IMR-90 (cell line): ENCODE measurements around the gene XPO6. TPM values are rescaled to one million over a fixed set of nuclear protein-coding genes. Genes with fewer than 3 reads are reported as not detected.

Experiments used
- ATAC-seq: fragments of 200-7000 bp; cut with Tn5 transposase; 2 replicates; pipeline ENCODE4 v1.9.1; 2020; ENCODE audit warnings: low read depth, mild to moderate bottlenecking, moderate library complexity
- BruUV-seq: library from RNA; stranded (reverse); fragments of 400-500 nt; replicated peaks from 2 replicates; lab custom pipeline; 2021; lab: Mats Ljungman, UMichigan
- CTCF ChIA-PET: fragments of 300-600 bp; formaldehyde crosslinking; extraction: SDS; loops from one replicate; lab custom pipeline; 2021; ENCODE audit warnings: antibody characterized with exemption; lab: Yijun Ruan, JAX
- POLR2A ChIA-PET: fragments of 300-600 bp; sonication (Branson Sonifier 250); formaldehyde crosslinking; loops from one replicate; lab custom pipeline; 2022; ENCODE audit warnings: antibody characterized with exemption; ENCODE audit not compliant: unreplicated experiment; lab: Charles Lee
- DNase-seq: peaks from one replicate; pipeline ENCODE4 v3.0.0; 2013
- H2AFZ ChIP-seq: replicated peaks from 2 replicates; pipeline ENCODE3; 2013; ENCODE audit warnings: low read length, mild to moderate bottlenecking; ENCODE audit not compliant: poor library complexity
- H2AK5ac ChIP-seq: 2 replicates; pipeline ENCODE4 v1.6.1; 2013; ENCODE audit warnings: low read depth, low read length, inconsistent platforms
- H2AK9ac ChIP-seq: replicated peaks from 2 replicates; pipeline ENCODE3; 2013; ENCODE audit warnings: mild to moderate bottlenecking, low read depth, low read length, moderate library complexity; ENCODE audit not compliant: poor library complexity
- H2BK120ac ChIP-seq: 2 replicates; pipeline ENCODE4 v1.6.1; 2013; ENCODE audit warnings: low read depth, low read length, inconsistent platforms
- H2BK15ac ChIP-seq: 3 replicates; pipeline ENCODE4 v1.6.1; 2013; ENCODE audit warnings: low read depth, low read length, inconsistent platforms
- H2BK20ac ChIP-seq: 2 replicates; pipeline ENCODE4 v1.6.1; 2013; ENCODE audit warnings: low read depth, mild to moderate bottlenecking, inconsistent platforms, low read length, moderate library complexity
- H2BK5ac ChIP-seq: 2 replicates; pipeline ENCODE4 v1.6.1; 2013; ENCODE audit warnings: mild to moderate bottlenecking, low read depth, low read length, inconsistent platforms; ENCODE audit not compliant: poor library complexity, severe bottlenecking
- H3K14ac ChIP-seq: replicated peaks from 2 replicates; pipeline ENCODE4 v1.6.1; 2013; ENCODE audit warnings: low read depth, low read length, inconsistent platforms
- H3K18ac ChIP-seq: 2 replicates; pipeline ENCODE4 v1.6.1; 2013; ENCODE audit warnings: low read depth, low read length, control low read depth
- H3K23ac ChIP-seq: 2 replicates; pipeline ENCODE4 v1.6.1; 2013; ENCODE audit warnings: low read depth, low read length, inconsistent platforms
- H3K27ac ChIP-seq: 2 replicates; pipeline ENCODE4 v1.5.1; 2013; ENCODE audit warnings: mild to moderate bottlenecking, control low read depth, low read length; ENCODE audit not compliant: insufficient read depth
- H3K27me3 ChIP-seq: 2 replicates; pipeline ENCODE4 v1.6.1; 2013; ENCODE audit warnings: low read length; ENCODE audit not compliant: control insufficient read depth, insufficient read depth
- H3K36me3 ChIP-seq: 2 replicates; pipeline ENCODE4 v1.6.1; 2013; ENCODE audit warnings: low read length, mixed read lengths; ENCODE audit not compliant: control insufficient read depth, insufficient read depth
- H3K4ac ChIP-seq: 2 replicates; pipeline ENCODE4 v1.6.1; 2013; ENCODE audit warnings: low read depth, low read length, inconsistent platforms
- H3K4me1 ChIP-seq: 2 replicates; pipeline ENCODE4 v1.6.1; 2013; ENCODE audit warnings: low read length, mixed read lengths; ENCODE audit not compliant: control insufficient read depth, insufficient read depth
- H3K4me2 ChIP-seq: 2 replicates; pipeline ENCODE4 v1.6.1; 2013; ENCODE audit warnings: low read depth, mild to moderate bottlenecking, control low read depth, low read length, moderate library complexity
- H3K4me3 ChIP-seq: 2 replicates; pipeline ENCODE4 v1.5.1; 2013; ENCODE audit warnings: low read depth, mild to moderate bottlenecking, control low read depth, low read length, moderate library complexity; ENCODE audit not compliant: insufficient read depth
- H3K56ac ChIP-seq: 2 replicates; pipeline ENCODE4 v1.6.1; 2013; ENCODE audit warnings: low read length, inconsistent platforms; ENCODE audit not compliant: insufficient read depth; ENCODE audit errors: extremely low read depth
- H3K79me1 ChIP-seq, 2 experiments: 2 replicates each; pipeline ENCODE4 v1.6.1; 2013; ENCODE audit warnings: low read length in 2 of 2, inconsistent platforms in 1 of 2, low read depth in 1 of 2
- H3K9ac ChIP-seq: 2 replicates; pipeline ENCODE4 v1.6.1; 2013; ENCODE audit warnings: low read depth, low read length, control low read depth
- H3K9me1 ChIP-seq: 2 replicates; pipeline ENCODE4 v1.6.1; 2013; ENCODE audit warnings: low read length, inconsistent platforms; ENCODE audit not compliant: insufficient read depth
- H3K9me3 ChIP-seq: 2 replicates; pipeline ENCODE4 v1.6.1; 2013; ENCODE audit warnings: low read length; ENCODE audit not compliant: control insufficient read depth, insufficient read depth
- H4K20me1 ChIP-seq: 2 replicates; pipeline ENCODE4 v1.6.1; 2013; ENCODE audit warnings: low read length, inconsistent platforms; ENCODE audit not compliant: insufficient read depth
- H4K5ac ChIP-seq: 2 replicates; pipeline ENCODE4 v1.6.1; 2013; ENCODE audit warnings: mild to moderate bottlenecking, low read depth, low read length, control low read depth
- H4K8ac ChIP-seq, 2 experiments: 2 replicates each; pipeline ENCODE4 v1.6.1; 2013; ENCODE audit warnings: low read depth in 2 of 2, low read length in 2 of 2, control low read depth in 1 of 2, inconsistent platforms in 1 of 2
- H4K91ac ChIP-seq: 2 replicates; pipeline ENCODE4 v1.6.1; 2013; ENCODE audit warnings: low read depth, low read length, inconsistent platforms; ENCODE audit not compliant: insufficient read depth
- CEBPB ChIP-seq: IDR thresholded peaks from 2 replicates; pipeline ENCODE4 v1.6.1; 2012; ENCODE audit warnings: low read depth, low read length, improper control_type of control experiment
- FOS ChIP-seq: fragments of 150-350 bp; IDR thresholded peaks from 2 replicates; pipeline ENCODE4 v1.6.1; 2016; ENCODE audit warnings: low read depth, low read length
- NFE2L2 ChIP-seq: fragments of 150-350 bp; IDR thresholded peaks from 2 replicates; pipeline ENCODE4 v1.6.1; 2016; ENCODE audit warnings: low read depth, mild to moderate bottlenecking, low read length
- RAD21 ChIP-seq: IDR thresholded peaks from 2 replicates; pipeline ENCODE4 v1.6.1; 2012; ENCODE audit warnings: low read length, improper control_type of control experiment
- SMC3 ChIP-seq: fragments of 150-350 bp; IDR thresholded peaks from 2 replicates; pipeline ENCODE4 v1.6.1; 2016; ENCODE audit warnings: low read depth, mild to moderate bottlenecking, antibody characterized with exemption, low read length, moderate library complexity
- WGBS, 2 experiments: methylation state at CpG; one replicate each; pipeline versions ENCODE4 v1.1.5 to v1.1.7; 2013; ENCODE audit warnings: missing lambda C conversion rate in 2 of 2; ENCODE audit not compliant: insufficient read length in 1 of 2; ENCODE audit errors: extremely low coverage in 2 of 2; 5-methylcytosine and 5-hydroxymethylcytosine counted together
- dilution Hi-C: fragments of 300-500 bp; cut with HindIII; formaldehyde crosslinking; loops from one replicate; pipeline ENCODE4 v1.14.3; 2018; ENCODE audit warnings: low sequenced_read_pairs; ENCODE audit not compliant: unreplicated experiment
- in situ Hi-C: fragments of 300-500 bp; cut with MboI; formaldehyde crosslinking; loops from 3 replicates; pipeline ENCODE4 v1.14.3; 2019; ENCODE audit warnings: low sequenced_read_pairs, inconsistent platforms, mixed read lengths
- intact Hi-C: fragments of 100-400 bp; cut with micrococcal nuclease; formaldehyde crosslinking; loops from 2 replicates; pipeline ENCODE4 v1.10.0; 2022
- polyA plus RNA-seq, 3 experiments: library from polyadenylated mRNA; depleted of rRNA; stranded (reverse); fragments of >200 nt; gene quantifications; 2 replicates each; pipeline ENCODE4 v1.2.3, GENCODE V29; 2012; ENCODE audit warnings: low replicate concordance in 1 of 3
- total RNA-seq: library from RNA; depleted of rRNA; stranded (reverse); fragments of >200 nt; gene quantifications from 2 replicates; pipeline ENCODE4 v1.2.3, GENCODE V29; 2012

XPO6 gene
- total and polyA plus RNA-seq, 2 of the 4 experiments (the other 2 are of a cell fraction): 108 to 184 TPM

DNA sequence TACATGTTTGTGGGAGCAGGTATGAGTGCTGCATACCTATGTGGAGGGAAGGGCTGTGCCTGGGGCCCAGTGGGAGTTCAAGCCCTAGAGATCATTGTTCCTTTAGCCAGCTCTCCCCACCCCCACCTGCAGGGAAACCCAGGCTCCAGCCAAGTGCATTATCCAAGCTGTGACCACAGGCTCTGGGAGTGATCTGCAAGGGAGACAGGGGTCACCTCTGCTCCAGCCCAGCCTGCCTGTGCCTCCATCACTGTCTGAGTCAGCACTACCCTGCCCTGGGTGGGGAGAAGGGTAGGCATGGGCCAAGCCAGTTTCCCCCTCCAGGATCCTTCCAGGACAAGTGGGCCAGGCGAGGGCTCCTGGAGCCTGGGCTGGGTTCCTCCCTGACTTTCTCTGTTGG, 48.4 kb upstream of the XPO6 start (continued):
- no peak for TF ChIP-seq CEBPB
- no peak for TF ChIP-seq SMC3
- TF ChIP-seq NFE2L2: no peak
- no peak for TF ChIP-seq FOS

DNA sequence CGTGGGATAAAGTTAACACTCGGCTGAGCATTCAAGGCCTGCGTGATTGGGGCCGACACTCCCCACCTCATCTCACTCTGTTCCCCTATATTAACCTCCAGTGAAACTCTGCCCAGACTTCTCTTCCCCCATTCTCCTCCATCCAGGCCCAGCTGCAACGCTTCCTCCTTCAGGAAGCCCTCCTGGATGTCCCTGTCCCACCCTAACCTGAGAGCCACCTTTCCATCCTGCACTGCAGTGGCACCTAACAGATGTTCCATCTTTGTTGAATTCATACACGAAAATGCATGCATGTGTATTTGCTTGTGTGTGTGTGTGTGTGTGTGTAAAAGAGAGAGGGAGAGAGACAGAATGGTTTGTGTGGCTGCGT, 48.0 kb upstream of the XPO6 start:
- Histone ChIP-seq H3K9me3 (0 out of 2 replicates have a peak, but pooled peaks cover 2% of the 10 kb centered on the region), H3K4me2 (no peak overlapping the region), H2AK9ac (no peak overlapping the region), H3K4ac (no peak overlapping the region), H3K27me3 (peaks cover 62% of the 10 kb centered on the region), H2AK5ac (no peak overlapping the region), H3K4me3 (no peak overlapping the region), H3K9me1 (no peaks in the 10 kb centered on the region), H4K20me1 (no peaks in the 10 kb centered on the region), H3K79me1 (no peaks in the 10 kb centered on the region), H3K9ac (no peak overlapping the region), H4K91ac (no peak overlapping the region), H3K36me3 (no peaks in the 10 kb centered on the region), H3K56ac (no peak overlapping the region), H2AFZ (no peak overlapping the region), H3K4me1 (no peaks in the 10 kb centered on the region), H3K14ac (no peak overlapping the region), H2BK15ac (no peak overlapping the region), H4K5ac (no peak overlapping the region), H2BK120ac (no peak overlapping the region), H2BK20ac (no peak overlapping the region), H3K27ac (no peak overlapping the region), H4K8ac (no peak overlapping the region), H2BK5ac (no peak overlapping the region), H3K18ac (no peak overlapping the region), H3K23ac (no peak overlapping the region)
- no peak for TF ChIP-seq RAD21
- 27% methylated on average over 3 of the region's 7 CpGs; no CpG with 5 or more reads in 1 of the 2 experiments for WGBS, 2 experiments
- BruUV-seq: no TSS peak
- DNase-seq (no peak), ATAC-seq (no peak)
- dilution Hi-C loops: no loop called here
- in situ Hi-C loops: loop anchor here (10.0 kb wide), 1 partner anchor 55 kb away; no protein-coding TSS in a partner anchor
- CTCF ChIA-PET: no interaction called here
- intact Hi-C loops: no loop called here
- POLR2A ChIA-PET: no interaction called here
